ENCODE results near the gene FRMD4A.

Gene FRMD4A

GRCh38 chr10:14250496-14251076 lies 80.1 kb downstream of the FRMD4A start:
- Histone ChIP-seq H3K27me3 (ENCODE audit: insufficient read depth, poor library complexity, severe bottlenecking) (no peaks in the 10 kb centered on the region), H3K4me3 (replicated peaks; ENCODE audit: insufficient read depth, low read length) (no peak overlapping the region), H3K27ac (replicated peaks) (no peak overlapping the region)
- DNase-seq (ENCODE audit: low read depth in 1 of 2, low spot score in 1 of 2) = no peak
- TF ChIP-seq CTCF (IDR thresholded peaks at IDR 0.05; ENCODE audit: insufficient read depth, low read length) (no peak), GABPA (IDR thresholded peaks at IDR 0.05; ENCODE audit: low read depth) (no peak), POLR2AphosphoS5 (IDR thresholded peaks at IDR 0.05; ENCODE audit: low read depth) (no peak), SPI1 (IDR thresholded peaks at IDR 0.05; ENCODE audit: borderline replicate concordance, low read depth) (no peak), REST (IDR thresholded peaks at IDR 0.05; ENCODE audit: insufficient replicate concordance, low read depth) (no peak)

- Histone ChIP-seq H3K4me3 (replicated peaks; ENCODE audit: insufficient read depth, low read length) (no peak overlapping the region), H3K27me3 (ENCODE audit: insufficient read depth, poor library complexity, severe bottlenecking) (no peaks in the 10 kb centered on the region), H3K27ac (replicated peaks) (no peak overlapping the region)
- no peak for DNase-seq (ENCODE audit: low read depth in 1 of 2, low spot score in 1 of 2)
- TF ChIP-seq GABPA (IDR thresholded peaks at IDR 0.05; ENCODE audit: low read depth) = no peak
- no peak for TF ChIP-seq POLR2AphosphoS5 (IDR thresholded peaks at IDR 0.05; ENCODE audit: low read depth)
- no peak for TF ChIP-seq CTCF (IDR thresholded peaks at IDR 0.05; ENCODE audit: insufficient read depth, low read length)
- no peak for TF ChIP-seq SPI1 (IDR thresholded peaks at IDR 0.05; ENCODE audit: borderline replicate concordance, low read depth)
- TF ChIP-seq REST (IDR thresholded peaks at IDR 0.05; ENCODE audit: insufficient replicate concordance, low read depth) = no peak
Measured at GRCh38 chr10:14247377-14248116, 83.2 kb downstream of the FRMD4A start.

- DNase-seq (ENCODE audit: low read depth in 1 of 2, low spot score in 1 of 2) = no peak
- Histone ChIP-seq H3K27me3 (ENCODE audit: insufficient read depth, poor library complexity, severe bottlenecking) (no peaks in the 10 kb centered on the region), H3K27ac (replicated peaks) (no peak overlapping the region), H3K4me3 (replicated peaks; ENCODE audit: insufficient read depth, low read length) (no peak overlapping the region)
- no peak for TF ChIP-seq REST (IDR thresholded peaks at IDR 0.05; ENCODE audit: insufficient replicate concordance, low read depth)
- no peak for TF ChIP-seq GABPA (IDR thresholded peaks at IDR 0.05; ENCODE audit: low read depth)
- TF ChIP-seq POLR2AphosphoS5 (IDR thresholded peaks at IDR 0.05; ENCODE audit: low read depth) = no peak
- no peak for TF ChIP-seq SPI1 (IDR thresholded peaks at IDR 0.05; ENCODE audit: borderline replicate concordance, low read depth)
- no peak for TF ChIP-seq CTCF (IDR thresholded peaks at IDR 0.05; ENCODE audit: insufficient read depth, low read length)
Measured at GRCh38 chr10:14244801-14245211, 85.9 kb downstream of the FRMD4A start.

Data from HL-60 (cell line).